Measurements from ENCODE around the gene TRAF7.

TRAF7 gene

DNA sequence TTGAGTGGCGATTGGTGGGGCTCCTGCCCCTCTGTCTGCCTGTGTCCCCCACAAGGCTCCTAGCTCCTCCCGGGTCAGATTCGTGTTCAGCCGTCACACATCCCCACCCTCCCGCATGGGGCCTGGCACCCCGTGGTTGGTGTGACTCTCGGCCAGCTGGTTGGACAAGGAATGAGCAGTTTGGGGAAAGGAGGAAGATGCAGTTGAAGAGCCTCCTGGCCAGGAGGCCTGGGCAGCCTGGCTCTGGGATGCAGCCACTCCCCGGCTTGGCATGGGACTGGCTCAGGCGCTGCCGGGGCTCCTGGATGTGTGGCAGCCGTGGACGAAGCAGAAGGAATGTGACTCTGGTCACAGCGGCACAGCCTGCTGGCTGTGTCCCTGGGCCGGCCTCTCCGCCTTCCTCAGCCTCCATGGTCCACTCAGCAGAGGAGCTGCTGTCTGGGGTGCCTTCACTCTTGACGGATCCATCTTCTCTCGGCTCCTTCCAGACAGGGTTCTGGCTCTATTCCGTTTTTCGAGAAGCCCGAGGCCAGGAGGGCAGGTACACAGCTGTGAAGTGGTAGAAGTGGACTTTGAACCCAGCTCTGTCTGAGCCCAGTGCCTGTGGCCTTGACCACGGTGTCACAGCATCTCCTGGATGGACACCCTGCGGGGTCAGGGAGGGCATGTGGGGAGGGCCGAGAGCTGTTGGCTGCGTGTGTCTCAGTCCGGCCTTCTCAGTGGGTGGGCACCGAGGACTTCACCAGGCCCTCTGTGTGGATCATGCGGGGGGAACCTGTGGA, 2.1 kb downstream of the TRAF7 start:
- TF ChIP-seq EZH2phosphoT487 (IDR thresholded peaks at IDR 0.05; ENCODE audit: borderline replicate concordance, low read length): no peak
- TF ChIP-seq, protein P1, sequence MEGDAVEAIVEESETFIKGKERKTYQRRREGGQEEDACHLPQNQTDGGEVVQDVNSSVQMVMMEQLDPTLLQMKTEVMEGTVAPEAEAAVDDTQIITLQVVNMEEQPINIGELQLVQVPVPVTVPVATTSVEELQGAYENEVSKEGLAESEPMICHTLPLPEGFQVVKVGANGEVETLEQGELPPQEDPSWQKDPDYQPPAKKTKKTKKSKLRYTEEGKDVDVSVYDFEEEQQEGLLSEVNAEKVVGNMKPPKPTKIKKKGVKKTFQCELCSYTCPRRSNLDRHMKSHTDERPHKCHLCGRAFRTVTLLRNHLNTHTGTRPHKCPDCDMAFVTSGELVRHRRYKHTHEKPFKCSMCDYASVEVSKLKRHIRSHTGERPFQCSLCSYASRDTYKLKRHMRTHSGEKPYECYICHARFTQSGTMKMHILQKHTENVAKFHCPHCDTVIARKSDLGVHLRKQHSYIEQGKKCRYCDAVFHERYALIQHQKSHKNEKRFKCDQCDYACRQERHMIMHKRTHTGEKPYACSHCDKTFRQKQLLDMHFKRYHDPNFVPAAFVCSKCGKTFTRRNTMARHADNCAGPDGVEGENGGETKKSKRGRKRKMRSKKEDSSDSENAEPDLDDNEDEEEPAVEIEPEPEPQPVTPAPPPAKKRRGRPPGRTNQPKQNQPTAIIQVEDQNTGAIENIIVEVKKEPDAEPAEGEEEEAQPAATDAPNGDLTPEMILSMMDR (IDR thresholded peaks at IDR 0.05; ENCODE audit: low read depth, low read length, poor library complexity, severe bottlenecking): no peak
- Histone ChIP-seq H3K36me3 (ENCODE audit: control insufficient read depth, low read length) (peaks cover 61% of the 10 kb centered on the region), H3K27me3 (ENCODE audit: control insufficient read depth, low read length) (peaks cover 6% of the 10 kb centered on the region; the same call in 1 of the 2 replicates), H3K79me2 (ENCODE audit: control insufficient read depth, low read length) (peaks cover 94% of the 10 kb centered on the region), H3K4me1 (ENCODE audit: control insufficient read depth, low read length) (peaks cover 56% of the 10 kb centered on the region), H3K9me2 (replicated peaks; ENCODE audit: control insufficient read depth, low read length) (no peaks in the 10 kb centered on the region), H3K27ac (ENCODE audit: low read depth, low read length) (no peak overlapping the region), H3F3A (ENCODE audit: control insufficient read depth, insufficient read depth) (peaks cover 24% of the 10 kb centered on the region), H4K20me1 (ENCODE audit: control insufficient read depth, insufficient read depth, low read depth, low read length) (peaks cover 19% of the 10 kb centered on the region), H3K4me2 (ENCODE audit: low read length) (peak overlapping the region; percentile 95), H3K9me3 (ENCODE audit: control insufficient read depth, insufficient read depth, low read length) (peaks cover 5% of the 10 kb centered on the region; the same call in 1 of the 2 replicates), H3K4me3 (ENCODE audit: low read length) (peak overlapping the region; percentile 99; the same call in 1 of the 2 replicates)

DNA sequence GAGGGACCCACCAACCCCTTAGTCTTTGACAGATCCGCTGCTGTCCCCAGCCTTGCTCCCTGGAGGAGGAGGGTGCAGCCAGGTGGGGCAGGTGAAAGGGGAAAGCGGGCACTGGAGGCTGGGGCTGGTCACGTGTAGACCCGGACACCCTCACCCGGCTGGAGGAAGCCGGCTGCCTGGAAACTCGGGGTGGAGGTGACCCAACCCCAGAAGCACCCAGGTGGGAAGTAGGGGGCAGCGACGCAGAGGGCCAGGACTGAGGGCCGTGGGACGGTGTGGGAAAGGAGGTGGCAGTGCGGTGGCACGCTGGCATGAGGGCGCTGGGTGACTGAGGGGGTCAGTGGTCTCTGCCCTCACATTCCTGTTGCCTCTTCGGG, 2.7 kb downstream of the TRAF7 start:
- peaks cover 6% of the 10 kb centered on the region; the same call in 1 of the 2 replicates for H3K27me3 ChIP-seq (ENCODE audit: control insufficient read depth, low read length)
- H3K9me2 ChIP-seq (replicated peaks; ENCODE audit: control insufficient read depth, low read length): no peaks in the 10 kb centered on the region
- peak overlapping the region; percentile 95; the same call in 1 of the 2 replicates for H3K4me2 ChIP-seq (ENCODE audit: low read length)
- H3F3A ChIP-seq (ENCODE audit: control insufficient read depth, insufficient read depth): peaks cover 20% of the 10 kb centered on the region
- peaks cover 14% of the 10 kb centered on the region for H4K20me1 ChIP-seq (ENCODE audit: control insufficient read depth, insufficient read depth, low read depth, low read length)
- H3K36me3 ChIP-seq (ENCODE audit: control insufficient read depth, low read length): peaks cover 61% of the 10 kb centered on the region
- peaks cover 50% of the 10 kb centered on the region for H3K4me1 ChIP-seq (ENCODE audit: control insufficient read depth, low read length)
- H3K79me2 ChIP-seq (ENCODE audit: control insufficient read depth, low read length): peaks cover 94% of the 10 kb centered on the region
- H3K4me3 ChIP-seq (ENCODE audit: low read length): no peak overlapping the region; the same call in 1 of the 2 replicates
- H3K9me3 ChIP-seq (ENCODE audit: control insufficient read depth, insufficient read depth, low read length): peaks cover 8% of the 10 kb centered on the region; the same call in 1 of the 2 replicates
- TF ChIP-seq EZH2phosphoT487 (IDR thresholded peaks at IDR 0.05; ENCODE audit: borderline replicate concordance, low read length): no peak
- TF ChIP-seq, protein P1 (IDR thresholded peaks at IDR 0.05; ENCODE audit: low read depth, low read length, poor library complexity, severe bottlenecking): no peak
- H3K27ac ChIP-seq (ENCODE audit: low read depth, low read length): no peak overlapping the region

DNA sequence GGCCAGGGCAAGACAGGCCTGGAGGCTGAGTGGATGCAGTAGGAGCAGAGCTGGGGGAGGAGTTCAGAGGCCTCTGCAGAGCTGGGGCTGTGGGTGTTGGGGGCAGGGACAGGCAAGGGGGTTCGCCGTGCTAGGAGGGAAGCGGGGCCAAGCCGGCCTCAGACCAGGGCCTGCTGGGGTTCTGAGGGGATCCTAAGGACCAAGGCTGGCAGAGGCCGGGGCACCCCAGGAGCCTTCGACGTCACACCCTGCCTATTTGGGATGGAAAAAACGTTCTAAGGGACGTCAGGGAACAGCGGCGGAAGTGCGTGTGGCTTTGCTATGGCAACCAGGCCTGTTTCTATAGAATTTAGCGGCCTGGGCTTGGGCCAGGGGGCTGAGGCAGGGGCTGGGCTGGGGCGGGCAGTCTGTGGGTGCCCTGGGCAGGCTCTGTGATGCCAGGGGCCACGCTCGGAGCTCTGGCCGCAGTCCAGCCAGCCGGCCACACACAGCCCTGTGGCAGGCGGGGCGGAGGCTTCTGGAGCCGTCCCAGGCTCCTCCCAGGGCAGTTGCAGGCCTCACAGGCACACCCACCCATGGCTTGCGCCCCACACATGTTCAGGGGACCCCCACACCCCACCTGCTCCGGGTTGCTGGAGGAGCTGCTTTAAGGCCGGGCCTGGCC, 3.7 kb downstream of the TRAF7 start:
- peaks cover 4% of the 10 kb centered on the region; the same call in 1 of the 2 replicates for H3K27me3 ChIP-seq (ENCODE audit: control insufficient read depth, low read length)
- H4K20me1 ChIP-seq (ENCODE audit: control insufficient read depth, insufficient read depth, low read depth, low read length): peaks cover 7% of the 10 kb centered on the region
- H3K27ac ChIP-seq (ENCODE audit: low read depth, low read length): no peak overlapping the region
- peak overlapping the region; percentile 95 for H3K4me2 ChIP-seq (ENCODE audit: low read length)
- H3K9me3 ChIP-seq (ENCODE audit: control insufficient read depth, insufficient read depth, low read length): peaks cover 17% of the 10 kb centered on the region; the same call in 1 of the 2 replicates
- peaks cover 16% of the 10 kb centered on the region for H3F3A ChIP-seq (ENCODE audit: control insufficient read depth, insufficient read depth)
- peaks cover 92% of the 10 kb centered on the region for H3K79me2 ChIP-seq (ENCODE audit: control insufficient read depth, low read length)
- peak overlapping the region; percentile 36 for H3K4me3 ChIP-seq (ENCODE audit: low read length)
- H3K9me2 ChIP-seq (replicated peaks; ENCODE audit: control insufficient read depth, low read length): no peaks in the 10 kb centered on the region
- peaks cover 61% of the 10 kb centered on the region for H3K36me3 ChIP-seq (ENCODE audit: control insufficient read depth, low read length)
- no peak for TF ChIP-seq EZH2phosphoT487 (IDR thresholded peaks at IDR 0.05; ENCODE audit: borderline replicate concordance, low read length)
- TF ChIP-seq, protein P1 (IDR thresholded peaks at IDR 0.05; ENCODE audit: low read depth, low read length, poor library complexity, severe bottlenecking): no peak
- H3K4me1 ChIP-seq (ENCODE audit: control insufficient read depth, low read length): peaks cover 44% of the 10 kb centered on the region
